Type B pancreatic cell (in vitro differentiated cells): ENCODE results near the gene RNF220. TPM values are rescaled to one million over a fixed set of nuclear protein-coding genes. Genes with fewer than 3 reads are reported as not detected.

ENCODE experiments used
- DNase-seq: peaks from one replicate; pipeline ENCODE4 v3.0.0; 2021; ENCODE audit warnings: mixed read lengths; ENCODE audit not compliant: unreplicated experiment; ENCODE audit errors: extremely low spot score
- H3K27ac Mint-ChIP-seq: 2 replicates; pipeline ENCODE4 v1.8.0; 2021; ENCODE audit warnings: mild to moderate bottlenecking, mixed read lengths
- H3K27me3 Mint-ChIP-seq: 2 replicates; pipeline ENCODE4 v1.8.0; 2021; ENCODE audit warnings: mixed read lengths
- H3K36me3 Mint-ChIP-seq: 2 replicates; pipeline ENCODE4 v1.8.0; 2021; ENCODE audit warnings: mixed read lengths
- H3K4me1 Mint-ChIP-seq: one replicate; pipeline ENCODE4 v1.8.0; 2021; ENCODE audit warnings: mixed read lengths; ENCODE audit not compliant: unreplicated experiment
- H3K4me3 Mint-ChIP-seq: 2 replicates; pipeline ENCODE4 v1.8.0; 2021; ENCODE audit warnings: mild to moderate bottlenecking, mixed read lengths
- H3K9me3 Mint-ChIP-seq: 2 replicates; pipeline ENCODE4 v1.8.0; 2021; ENCODE audit warnings: mixed read lengths
- total RNA-seq: library from RNA; stranded (reverse); gene quantifications from 2 replicates; pipeline ENCODE4 v1.2.1, GENCODE V29; 2021; ENCODE audit warnings: low replicate concordance
- TF ChIP-seq, protein P1 (sequence below): fragments of 200-600 bp; sonication (generic); conservative IDR thresholded peaks from 2 replicates; pipeline ENCODE4 v1.5.0; 2021; ENCODE audit warnings: antibody characterized with exemption, mild to moderate bottlenecking

The RNF220 gene
- total RNA-seq, 1 donor from 2014 or later: 87.1 TPM

DNA sequence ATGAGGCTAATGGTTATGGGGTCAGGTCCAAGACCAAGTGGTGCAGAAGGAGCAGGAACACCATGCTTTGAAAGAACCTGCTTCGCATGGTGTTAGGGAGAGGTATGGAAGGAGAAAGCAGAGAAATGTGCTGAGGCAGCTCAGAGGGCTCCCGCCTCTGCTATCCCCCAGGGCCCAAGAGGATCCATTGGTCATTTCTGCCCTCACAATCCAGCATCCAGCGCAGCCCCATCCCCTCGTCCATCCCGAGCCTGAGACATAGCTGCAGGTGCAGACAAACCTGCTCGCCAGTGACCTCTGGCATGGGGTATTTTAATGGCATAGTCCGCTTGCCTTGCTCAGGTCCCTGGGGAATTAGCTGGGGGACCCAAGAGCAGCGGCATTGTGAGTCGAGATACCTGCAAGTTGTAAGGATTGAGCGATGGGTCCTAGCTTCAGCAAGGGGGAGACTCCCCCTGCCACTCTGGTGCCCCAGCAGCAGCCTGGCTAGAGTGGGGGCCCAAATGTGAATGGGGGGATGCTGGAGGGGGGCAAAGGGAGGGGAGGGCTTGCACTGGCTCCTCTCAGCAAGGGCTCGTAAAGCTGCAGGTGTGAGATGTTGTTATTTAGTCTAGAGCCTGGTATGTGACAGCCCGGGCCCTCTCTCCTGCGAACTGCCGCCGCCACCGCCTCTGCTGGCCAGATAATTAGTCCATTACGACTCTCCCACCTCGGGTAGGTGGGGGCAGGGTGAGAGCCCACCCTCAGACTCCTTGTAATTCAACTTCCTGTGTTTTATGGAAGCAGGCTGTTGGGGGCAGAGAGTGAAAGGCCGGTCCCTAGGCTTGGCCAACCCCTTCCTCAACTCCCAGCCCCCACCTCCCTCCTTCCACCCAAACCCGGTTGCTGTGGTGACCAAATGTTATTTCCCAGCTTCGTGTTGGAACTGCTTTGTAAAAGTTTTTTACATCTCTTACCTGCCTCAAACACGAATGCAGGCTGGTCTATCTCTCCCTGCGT, 118.8 kb downstream of the RNF220 start:
- no peaks in the 10 kb centered on the region for H3K4me1 Mint-ChIP-seq
- H3K27me3 Mint-ChIP-seq: peaks cover 34% of the 10 kb centered on the region
- H3K9me3 Mint-ChIP-seq: no peaks in the 10 kb centered on the region
- H3K27ac Mint-ChIP-seq: no peak overlapping the region
- TF ChIP-seq, protein P1, sequence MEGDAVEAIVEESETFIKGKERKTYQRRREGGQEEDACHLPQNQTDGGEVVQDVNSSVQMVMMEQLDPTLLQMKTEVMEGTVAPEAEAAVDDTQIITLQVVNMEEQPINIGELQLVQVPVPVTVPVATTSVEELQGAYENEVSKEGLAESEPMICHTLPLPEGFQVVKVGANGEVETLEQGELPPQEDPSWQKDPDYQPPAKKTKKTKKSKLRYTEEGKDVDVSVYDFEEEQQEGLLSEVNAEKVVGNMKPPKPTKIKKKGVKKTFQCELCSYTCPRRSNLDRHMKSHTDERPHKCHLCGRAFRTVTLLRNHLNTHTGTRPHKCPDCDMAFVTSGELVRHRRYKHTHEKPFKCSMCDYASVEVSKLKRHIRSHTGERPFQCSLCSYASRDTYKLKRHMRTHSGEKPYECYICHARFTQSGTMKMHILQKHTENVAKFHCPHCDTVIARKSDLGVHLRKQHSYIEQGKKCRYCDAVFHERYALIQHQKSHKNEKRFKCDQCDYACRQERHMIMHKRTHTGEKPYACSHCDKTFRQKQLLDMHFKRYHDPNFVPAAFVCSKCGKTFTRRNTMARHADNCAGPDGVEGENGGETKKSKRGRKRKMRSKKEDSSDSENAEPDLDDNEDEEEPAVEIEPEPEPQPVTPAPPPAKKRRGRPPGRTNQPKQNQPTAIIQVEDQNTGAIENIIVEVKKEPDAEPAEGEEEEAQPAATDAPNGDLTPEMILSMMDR: no peak
- H3K36me3 Mint-ChIP-seq: no peaks in the 10 kb centered on the region
- no peak overlapping the region for H3K4me3 Mint-ChIP-seq
- no peak for DNase-seq

DNA sequence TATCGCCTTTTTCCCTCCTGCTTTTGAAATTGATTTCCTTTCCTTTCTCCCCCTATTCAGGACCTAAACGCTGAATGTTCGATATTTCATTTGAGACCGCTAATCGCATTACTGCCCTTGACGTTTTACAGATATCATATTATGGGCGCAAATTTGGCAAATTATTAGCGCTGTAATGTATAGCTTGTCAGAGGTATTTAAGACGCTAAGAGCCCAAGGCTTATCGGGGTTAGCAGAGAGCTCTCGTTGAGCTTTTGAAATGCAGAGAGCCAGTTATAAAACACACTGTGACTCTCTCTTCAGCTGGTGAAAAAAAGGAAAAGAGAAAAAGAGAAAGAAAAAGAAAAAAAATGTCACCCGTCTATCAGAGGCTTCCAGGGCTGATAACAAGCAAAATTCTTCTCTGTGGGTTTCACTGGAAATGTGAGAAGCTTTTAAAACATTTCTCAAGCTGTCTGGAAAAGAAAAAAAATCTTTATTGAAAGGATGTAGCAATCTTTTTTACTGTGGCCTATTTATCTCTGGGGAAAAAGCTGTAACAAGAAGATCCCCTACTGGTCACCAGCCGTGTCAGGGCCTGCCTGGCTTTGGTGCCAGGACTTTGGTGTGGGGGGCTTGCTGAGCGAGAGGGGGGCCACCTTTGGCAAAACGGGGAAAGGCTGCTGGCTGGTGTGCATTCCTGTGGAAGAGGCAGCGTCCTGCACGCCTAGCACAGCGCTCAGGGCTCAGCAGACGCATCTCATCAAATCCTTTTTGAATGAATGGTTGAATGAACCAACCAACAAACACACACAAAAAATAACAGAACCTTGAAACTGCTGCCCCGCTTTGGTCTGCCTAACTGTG, 119.8 kb downstream of the RNF220 start:
- H3K27me3 Mint-ChIP-seq: peaks cover 24% of the 10 kb centered on the region
- H3K4me3 Mint-ChIP-seq: no peak overlapping the region
- H3K4me1 Mint-ChIP-seq: no peaks in the 10 kb centered on the region
- H3K9me3 Mint-ChIP-seq: no peaks in the 10 kb centered on the region
- H3K36me3 Mint-ChIP-seq: no peaks in the 10 kb centered on the region
- H3K27ac Mint-ChIP-seq: no peak overlapping the region
- TF ChIP-seq, protein P1: no peak
- no peak for DNase-seq

DNA sequence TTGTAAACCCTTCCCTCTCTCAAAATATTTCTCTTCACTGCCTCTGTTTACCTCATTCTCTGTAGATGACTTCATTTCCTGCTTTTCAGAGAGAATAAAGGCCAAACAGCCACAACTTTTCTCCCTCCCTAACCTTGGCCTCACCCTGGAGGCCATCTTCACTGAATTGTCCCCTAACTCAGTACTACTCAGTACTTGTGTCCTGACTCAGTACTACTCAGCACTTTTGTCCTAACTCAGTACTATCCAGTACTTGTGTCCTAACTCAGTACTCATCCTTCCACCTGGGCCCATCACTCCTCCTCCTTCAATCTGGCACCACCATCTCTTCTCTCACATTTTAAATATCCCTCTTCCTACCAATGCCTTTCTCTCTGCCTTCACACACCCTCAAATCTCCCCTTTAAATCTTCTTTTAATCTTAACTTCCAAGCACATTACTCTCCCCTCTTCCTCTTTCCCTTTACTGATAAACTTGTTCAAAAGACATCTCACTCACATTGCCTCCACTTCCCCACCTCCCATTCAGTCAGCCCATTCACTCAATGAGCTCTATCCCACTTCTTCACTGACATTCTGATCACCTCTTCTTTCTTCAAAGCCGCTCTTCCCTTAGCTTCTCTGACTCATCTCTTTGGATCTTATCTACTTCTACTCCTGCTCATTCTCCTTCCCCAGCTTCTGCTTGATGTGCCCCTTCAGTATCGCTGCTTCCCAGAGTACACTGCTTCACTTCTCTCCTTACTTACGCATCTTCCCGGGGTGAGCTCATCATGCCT, 121.4 kb downstream of the RNF220 start:
- no peaks in the 10 kb centered on the region for H3K36me3 Mint-ChIP-seq
- H3K9me3 Mint-ChIP-seq: no peaks in the 10 kb centered on the region
- no peak for DNase-seq
- TF ChIP-seq, protein P1: no peak
- no peak overlapping the region for H3K4me3 Mint-ChIP-seq
- peaks cover 25% of the 10 kb centered on the region for H3K27me3 Mint-ChIP-seq
- no peak overlapping the region for H3K27ac Mint-ChIP-seq
- no peaks in the 10 kb centered on the region for H3K4me1 Mint-ChIP-seq

DNA sequence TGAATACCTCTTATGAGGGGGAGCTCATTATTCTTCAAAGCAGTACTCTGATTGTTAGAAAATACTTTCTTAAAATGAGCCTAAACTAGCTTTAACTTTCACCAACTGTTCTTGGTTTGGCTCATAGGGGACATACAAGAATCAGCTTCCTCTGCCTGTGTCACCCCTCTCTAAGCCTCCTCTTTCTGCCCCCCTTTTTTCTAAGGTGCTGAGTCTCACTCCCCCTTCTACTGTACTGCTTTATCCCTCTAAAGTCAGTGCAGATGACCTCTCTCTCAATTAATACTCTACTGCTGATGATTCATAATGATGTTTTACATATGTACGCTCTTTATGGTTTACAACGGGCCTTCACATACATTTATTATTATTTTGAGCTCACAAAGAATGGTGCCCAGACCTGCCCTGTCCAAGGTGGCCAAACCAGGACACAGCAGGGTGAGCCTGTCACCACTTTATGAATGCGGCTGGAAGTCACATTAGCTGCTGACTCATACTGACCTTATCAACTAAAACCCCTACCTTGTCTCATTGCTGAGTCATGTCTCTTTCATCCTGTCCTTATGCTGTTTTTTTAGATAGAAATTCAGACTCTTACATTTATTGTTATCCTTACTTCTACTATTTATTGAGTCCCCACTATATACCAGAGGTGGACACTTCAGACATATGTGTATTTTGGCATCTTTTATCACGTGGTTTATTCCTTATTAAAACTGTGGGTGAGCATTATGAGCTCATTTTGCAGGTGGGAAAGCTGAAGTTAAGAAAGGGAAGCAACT, 126.9 kb downstream of the RNF220 start:
- Mint-ChIP-seq H3K4me3 (no peak overlapping the region), H3K4me1 (peaks cover 6% of the 10 kb centered on the region)
- DNase-seq: no peak

More for the DNA sequence above, 126.9 kb downstream of the RNF220 start:
- Mint-ChIP-seq H3K27ac (no peak overlapping the region), H3K9me3 (peaks cover 5% of the 10 kb centered on the region), H3K36me3 (no peaks in the 10 kb centered on the region), H3K27me3 (peaks cover 23% of the 10 kb centered on the region)
- TF ChIP-seq, protein P1: no peak
